GM19438 (cell line): ENCODE measurements around the gene LRRC15.

ENCODE experiments used
- ATAC-seq: cut with Tn5 transposase; IDR thresholded peaks from one replicate; pipeline ENCODE4 v1.9.1; 2021; ENCODE audit warnings: low read depth; ENCODE audit not compliant: unreplicated experiment

The LRRC15 gene

GRCh38 chr3:194364652-194365434 lies 4.7 kb downstream of the LRRC15 start:
- ATAC-seq, result no peak

GRCh38 chr3:194364314-194364651 lies 5.3 kb downstream of the LRRC15 start:
- ATAC-seq, result no peak

GRCh38 chr3:194360568-194360967 lies 9.0 kb downstream of the LRRC15 start:
- ATAC-seq, result no peak

GRCh38 chr3:194357681-194358080 lies 11.9 kb downstream of the LRRC15 start:
- ATAC-seq, result no peak

- ATAC-seq, result no peak
Measured at GRCh38 chr3:194355379-194355778, 14.2 kb downstream of the LRRC15 start.

- no peak for ATAC-seq
Measured at GRCh38 chr3:194354315-194354714, 15.2 kb downstream of the LRRC15 start.

- no peak for ATAC-seq
Measured at GRCh38 chr3:194352667-194353246, 16.8 kb downstream of the LRRC15 start.

- ATAC-seq, result no peak
Measured at GRCh38 chr3:194351952-194352536, 17.5 kb downstream of the LRRC15 start.

GRCh38 chr3:194351080-194351672 lies 18.4 kb downstream of the LRRC15 start, which contains the start of gene CPN2:
CPN2 (minus strand) TSS chr3:194351328; CDS start chr3:194342702, 8,626 bp downstream.
- no peak for ATAC-seq

- no peak for ATAC-seq
Measured at GRCh38 chr3:194350726-194351071, 18.8 kb downstream of the LRRC15 start.

- no peak for ATAC-seq
Measured at GRCh38 chr3:194348354-194348753, 21.2 kb downstream of the LRRC15 start.

- ATAC-seq, result no peak
Measured at GRCh38 chr3:194346621-194347020, 22.9 kb downstream of the LRRC15 start.

GRCh38 chr3:194346035-194346434 lies 23.5 kb downstream of the LRRC15 start:
- no peak for ATAC-seq

GRCh38 chr3:194344012-194344411 lies 25.5 kb downstream of the LRRC15 start:
- no peak for ATAC-seq

GRCh38 chr3:194343561-194343893 lies 26.0 kb downstream of the LRRC15 start:
- no peak for ATAC-seq

GRCh38 chr3:194342861-194343560 lies 26.5 kb downstream of the LRRC15 start:
- ATAC-seq, result no peak

- no peak for ATAC-seq
Measured at GRCh38 chr3:194340757-194341400, 28.7 kb downstream of the LRRC15 start.

- ATAC-seq, result no peak
Measured at GRCh38 chr3:194339840-194340239, 29.7 kb downstream of the LRRC15 start.

- ATAC-seq, result no peak
Measured at GRCh38 chr3:194339356-194339755, 30.2 kb downstream of the LRRC15 start.

- ATAC-seq, result no peak
Measured at GRCh38 chr3:194337965-194338753, 31.4 kb downstream of the LRRC15 start.
